Aorta (tissue), 5 donors: ENCODE results near the gene AMELY. TPM values are rescaled to one million over a fixed set of nuclear protein-coding genes. Genes with fewer than 3 reads are reported as not detected.
"Not testable (repeated sequence)": the region's sequence is repeated elsewhere in the genome, so short reads cannot be mapped to it uniquely, and the experiment has no call there.

Source experiments
- ATAC-seq: fragments of 200-7000 bp; cut with Tn5 transposase; one replicate; pipeline ENCODE4 v1.9.1; 2022; ENCODE audit warnings: moderate library complexity; ENCODE audit not compliant: low FRiP score
- DNase-seq, 2 donors: peaks; one replicate each; pipeline ENCODE4 v3.0.0-alpha.2; 2020
- H3K27ac ChIP-seq, 2 donors: one replicate each; pipeline ENCODE4 v1.5.1; 2013; ENCODE audit warnings: low read length in 2 of 2, mild to moderate bottlenecking in 2 of 2, moderate library complexity in 2 of 2, control low read depth in 1 of 2, inconsistent platforms in 1 of 2, low read depth in 1 of 2
- H3K27me3 ChIP-seq, 2 donors: one replicate each; pipeline ENCODE4 v1.6.1; 2013; ENCODE audit warnings: control low read depth in 1 of 2, low read length in 1 of 2, mild to moderate bottlenecking in 1 of 2, moderate library complexity in 1 of 2; ENCODE audit not compliant: insufficient read depth in 2 of 2, control insufficient read depth in 1 of 2
- H3K36me3 ChIP-seq, 2 donors: one replicate each; pipeline ENCODE4 v1.6.1; 2013; ENCODE audit warnings: control low read depth in 1 of 2, low read length in 1 of 2, mild to moderate bottlenecking in 1 of 2; ENCODE audit not compliant: insufficient read depth in 2 of 2, control insufficient read depth in 1 of 2
- H3K4me1 ChIP-seq, 2 donors: one replicate each; pipeline ENCODE4 v1.6.1; 2013; ENCODE audit warnings: low read length in 2 of 2, control low read depth in 1 of 2, mild to moderate bottlenecking in 1 of 2, moderate library complexity in 1 of 2; ENCODE audit not compliant: insufficient read depth in 2 of 2, control insufficient read depth in 1 of 2
- H3K4me3 ChIP-seq, 2 donors: one replicate each; pipeline ENCODE4 v1.5.1; 2013; ENCODE audit warnings: low read length in 2 of 2, control low read depth in 1 of 2, mild to moderate bottlenecking in 1 of 2
- H3K9me3 ChIP-seq: one replicate; pipeline ENCODE4 v1.6.1; 2013; ENCODE audit warnings: mild to moderate bottlenecking, low read length; ENCODE audit not compliant: control insufficient read depth
- WGBS, 2 donors: extraction: QIAGEN DNeasy Blood & Tissue Kit; methylation state at CpG; one replicate each; pipeline ENCODE4 v1.1.7; 2013; 5-methylcytosine and 5-hydroxymethylcytosine counted together
- intact Hi-C, 2 donors: fragments of 100-400 bp; cut with DNase I; formaldehyde crosslinking; loops; one replicate each; pipeline versions ENCODE4 v1.14.2 to v1.15.0; 2022
- polyA plus RNA-seq, 2 donors: library from polyadenylated mRNA; stranded (reverse); fragments of 200-250 nt; gene quantifications; one replicate each; pipeline ENCODE4 v1.2.3, GENCODE V29; 2013
- total RNA-seq, 2 donors: library from RNA; stranded (reverse); fragmentation: NEBNext Ultra II Directional; extraction: Animal tissue kit (Norgen Biotek cat#: 25700); gene quantifications; one replicate each; pipeline ENCODE4 v1.2.1, GENCODE V29; 2021
- donor health status: healthy with polysubstance abuse.
- donor health status: Bipolar disorder and iron deficiency.
- donor health status: DM: no; HTN: no; CAD: no.
- donor health status: DM: no; HTN: no; CAD: no.
- donor health status: DM: yes; HTN: yes; CAD: no.

The AMELY gene
- total and polyA plus RNA-seq, 4 donors, result not detected

DNA sequence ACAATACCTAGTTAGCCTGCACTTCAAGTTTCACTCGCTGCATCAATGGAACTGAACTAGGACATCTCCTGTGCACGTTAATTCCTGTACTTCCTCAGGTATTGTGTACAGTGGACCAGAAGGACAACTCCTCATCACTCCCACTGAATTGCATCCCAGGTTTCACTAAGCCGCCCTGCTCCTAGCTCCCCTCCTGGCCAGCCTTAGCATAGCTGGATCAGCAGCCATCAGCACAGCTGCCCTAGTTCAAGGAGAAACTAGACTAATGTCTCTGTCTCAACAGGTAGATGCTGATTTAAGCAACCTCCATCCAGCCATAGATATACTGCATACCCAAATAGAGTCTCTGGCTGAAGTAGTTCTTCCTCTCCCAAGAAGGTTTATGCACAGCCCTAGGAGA lies 17.1 kb downstream of the AMELY start:
- WGBS, 2 donors, result 50% methylated on average over 3 of the region's 3 CpGs; no CpG with 5 or more reads in 1 of the 2 donors
- Histone ChIP-seq H3K4me1 (no peaks in the 10 kb centered on the region), H3K27me3 (no peaks in the 10 kb centered on the region)

DNA sequence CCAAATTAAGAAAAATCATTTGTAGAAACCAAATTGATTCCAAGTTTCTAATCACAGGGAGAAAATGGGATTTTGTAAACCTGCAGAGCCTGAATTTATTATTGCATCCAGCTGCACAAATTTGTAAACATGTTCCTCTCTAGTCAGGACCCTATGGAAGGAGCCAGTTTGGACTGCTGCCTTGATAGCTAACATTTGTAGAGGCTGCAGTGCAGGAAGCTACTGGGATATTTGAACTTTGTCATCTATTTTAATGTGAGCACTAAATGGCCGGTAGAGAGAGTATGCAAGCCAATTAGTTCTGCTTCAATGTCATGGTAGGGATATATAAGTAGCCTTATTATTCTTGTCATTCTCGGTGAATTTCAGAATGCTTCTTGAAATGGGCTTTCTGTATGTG lies 62.2 kb downstream of the AMELY start:
- 80% methylated on average over 2 of the region's 2 CpGs; no CpG with 5 or more reads in 1 of the 2 donors for WGBS, 2 donors
- no peaks in the 10 kb centered on the region for H3K4me1 ChIP-seq
- intact Hi-C loops, result no loop called here
- DNase-seq (no peak), ATAC-seq (no peak)
- H3K27ac ChIP-seq, result no peak overlapping the region
- H3K9me3 ChIP-seq, result no peaks in the 10 kb centered on the region
- no peaks in the 10 kb centered on the region for H3K36me3 ChIP-seq
- H3K4me3 ChIP-seq, result no peak overlapping the region
- no peaks in the 10 kb centered on the region for H3K27me3 ChIP-seq

More for the DNA sequence above, 17.1 kb downstream of the AMELY start:
- Histone ChIP-seq H3K36me3 (no peaks in the 10 kb centered on the region), H3K9me3 (no peaks in the 10 kb centered on the region), H3K4me3 (no peak overlapping the region), H3K27ac (no peak overlapping the region)
- DNase-seq (no peak), ATAC-seq (no peak)
- intact Hi-C loops, result no loop called here

DNA sequence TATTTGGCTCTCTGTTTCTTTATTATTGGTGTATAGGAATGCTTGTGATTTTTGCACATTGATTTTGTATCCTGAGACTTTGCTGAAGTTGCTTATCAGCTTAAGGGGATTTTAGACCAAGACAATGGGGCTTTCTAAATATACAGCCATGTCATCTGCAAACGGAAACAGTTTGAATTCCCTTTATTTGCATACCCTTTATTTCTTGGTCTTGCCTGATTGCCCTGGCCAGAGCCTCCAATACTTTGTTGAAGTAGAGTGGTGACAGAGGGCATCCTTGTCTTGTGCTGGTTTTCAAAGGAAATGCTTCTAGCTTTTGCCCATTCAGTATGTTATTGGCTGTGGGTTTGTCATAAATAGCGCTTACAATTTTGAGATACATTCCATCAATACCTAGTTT lies 68.9 kb downstream of the AMELY start:
- 63% methylated on average over 2 of the region's 2 CpGs; no CpG with 5 or more reads in 1 of the 2 donors for WGBS, 2 donors
- H3K4me1 ChIP-seq, H3K36me3 ChIP-seq, intact Hi-C loops, DNase-seq, H3K4me3 ChIP-seq, H3K9me3 ChIP-seq, H3K27me3 ChIP-seq, ATAC-seq, H3K27ac ChIP-seq: not testable (repeated sequence)

Other genes starting within 250 kb of the AMELY start
- not detected for gene TBL1Y, start 1.1 kb downstream of the AMELY start, total RNA-seq
- not detected for gene TBL1Y, start 1.1 kb downstream of the AMELY start, polyA plus RNA-seq